Body of pancreas (tissue), 4 donors: Measurements from ENCODE around the gene SARS2.

ENCODE experiments used
- CTCF ChIP-seq, 7 experiments: fragments of 450-650 bp in 4 of 7; fragments of 200-600 bp in 3 of 7; sonication (generic) in 3 of 7; IDR thresholded peaks; one replicate each; pipeline ENCODE4 v1.5.1; 2016 to 2019; ENCODE audit warnings: antibody characterized with exemption in 7 of 7
- POLR2A ChIP-seq, 3 donors: fragments of 450-650 bp; IDR thresholded peaks; one replicate each; pipeline ENCODE4 v1.6.1; 2016; ENCODE audit warnings: antibody characterized with exemption in 3 of 3, mild to moderate bottlenecking in 2 of 3

DNA sequence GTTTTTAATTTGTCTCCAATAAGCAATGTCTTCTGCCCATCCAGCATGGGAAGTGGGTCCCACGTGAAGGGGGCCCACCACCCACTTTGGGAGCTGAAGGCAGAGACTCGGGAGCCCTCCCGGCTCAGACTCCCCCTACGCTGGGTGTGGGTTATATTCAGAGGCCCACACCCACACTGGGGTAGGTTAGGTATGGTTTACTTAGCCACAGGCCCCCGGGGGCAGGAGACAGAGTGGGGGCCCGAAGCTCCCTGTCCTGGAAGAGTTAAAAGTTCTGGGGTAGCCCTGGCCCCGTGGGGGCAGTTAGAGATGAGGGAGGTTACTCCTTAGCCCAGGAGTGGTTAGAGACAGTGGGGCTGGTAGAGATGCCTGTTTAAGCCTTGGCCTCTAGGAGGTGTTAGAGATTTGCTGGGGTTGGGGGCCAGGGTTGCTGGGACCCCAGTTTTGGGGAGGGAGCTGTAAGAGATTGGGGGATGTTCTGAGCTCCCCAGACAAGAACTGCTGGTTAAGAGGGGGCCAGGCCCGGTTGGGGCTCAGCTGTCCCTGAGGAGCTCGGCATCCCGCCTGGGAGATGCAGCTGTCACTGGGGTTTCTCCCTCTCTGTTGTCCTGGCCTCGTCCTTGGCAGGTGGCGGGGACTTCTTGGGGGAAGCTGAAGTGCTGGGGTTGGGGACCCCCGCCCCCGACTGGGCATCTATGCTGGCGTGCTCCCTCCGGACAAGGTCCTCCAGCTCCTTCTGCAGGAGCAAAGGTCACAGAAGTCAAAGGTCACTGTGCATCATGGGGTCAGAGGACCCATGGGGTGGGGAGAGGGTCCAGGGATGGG lies 51.8 kb downstream of the SARS2 start:
- TF ChIP-seq CTCF (IDR thresholded peaks at IDR 0.05): no peak
- TF ChIP-seq POLR2A (IDR thresholded peaks at IDR 0.05): no peak
